ENCODE results near the gene NRG2. TPM values are rescaled to one million over a fixed set of nuclear protein-coding genes. Genes with fewer than 3 reads are reported as not detected.

NRG2 gene
- polyA plus RNA-seq, 1 donor = 1.7 TPM

DNA sequence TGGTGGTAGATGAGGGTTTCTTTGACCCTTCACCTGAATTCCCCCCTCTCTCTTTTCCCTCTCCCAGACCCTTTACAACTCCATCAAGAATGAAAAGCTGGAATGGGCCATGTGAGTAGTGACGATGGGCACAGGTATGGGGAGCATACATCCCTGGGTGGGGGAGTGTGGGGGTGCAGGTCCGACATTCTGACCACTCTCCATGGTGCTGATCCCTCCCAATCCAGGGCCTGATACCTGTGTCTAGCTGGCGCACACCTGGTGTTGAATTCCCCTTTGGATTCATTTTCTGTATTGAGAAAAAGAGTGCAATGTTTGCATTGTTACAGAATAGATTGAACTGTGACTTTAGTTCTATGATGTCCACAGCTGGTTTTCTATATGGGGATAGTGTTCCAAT is 207.4 kb downstream of the NRG2 start:
- DNase-seq = no peak

GRCh38 chr5:139833525-139833924 is 209.6 kb downstream of the NRG2 start:
- no peak for DNase-seq

DNA sequence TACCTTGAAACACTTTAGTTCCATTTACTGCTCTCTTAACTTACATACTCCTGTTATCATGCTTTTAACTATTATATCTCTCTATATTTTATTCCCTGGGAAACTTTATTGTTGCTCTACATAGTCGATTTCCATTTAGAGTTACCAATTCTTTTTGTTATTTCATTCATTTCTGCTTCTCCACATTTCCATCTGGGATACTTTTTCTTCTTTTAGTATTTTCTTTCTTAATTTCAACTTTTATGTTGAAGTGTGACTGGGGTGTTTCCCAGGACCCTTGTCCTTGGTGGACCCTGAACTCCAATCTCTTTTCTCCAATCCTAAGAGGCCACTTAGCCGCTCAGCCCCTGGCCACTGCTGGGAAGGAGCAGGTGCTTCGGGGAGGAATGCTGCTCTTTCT is 211.5 kb downstream of the NRG2 start:
- no peak for DNase-seq

DNA sequence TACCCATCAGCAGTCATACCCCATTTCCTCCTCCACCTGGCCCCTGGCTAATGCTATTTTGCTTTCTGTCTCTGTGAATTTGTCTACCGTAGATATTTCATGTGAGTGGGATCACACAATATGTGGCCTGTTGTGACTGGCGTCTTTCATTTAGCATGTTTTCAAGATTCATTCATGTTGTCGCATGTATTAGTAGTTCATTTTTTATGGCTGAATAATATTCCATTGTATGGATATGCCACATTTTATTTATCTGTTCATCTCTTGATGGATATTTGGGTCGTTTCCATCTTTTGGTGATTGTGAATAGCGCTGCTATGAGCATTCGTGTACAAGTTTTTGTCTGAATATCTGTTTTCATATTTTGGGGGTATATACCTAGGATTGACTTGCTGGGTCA is 213.6 kb downstream of the NRG2 start:
- no peak for DNase-seq

DNA sequence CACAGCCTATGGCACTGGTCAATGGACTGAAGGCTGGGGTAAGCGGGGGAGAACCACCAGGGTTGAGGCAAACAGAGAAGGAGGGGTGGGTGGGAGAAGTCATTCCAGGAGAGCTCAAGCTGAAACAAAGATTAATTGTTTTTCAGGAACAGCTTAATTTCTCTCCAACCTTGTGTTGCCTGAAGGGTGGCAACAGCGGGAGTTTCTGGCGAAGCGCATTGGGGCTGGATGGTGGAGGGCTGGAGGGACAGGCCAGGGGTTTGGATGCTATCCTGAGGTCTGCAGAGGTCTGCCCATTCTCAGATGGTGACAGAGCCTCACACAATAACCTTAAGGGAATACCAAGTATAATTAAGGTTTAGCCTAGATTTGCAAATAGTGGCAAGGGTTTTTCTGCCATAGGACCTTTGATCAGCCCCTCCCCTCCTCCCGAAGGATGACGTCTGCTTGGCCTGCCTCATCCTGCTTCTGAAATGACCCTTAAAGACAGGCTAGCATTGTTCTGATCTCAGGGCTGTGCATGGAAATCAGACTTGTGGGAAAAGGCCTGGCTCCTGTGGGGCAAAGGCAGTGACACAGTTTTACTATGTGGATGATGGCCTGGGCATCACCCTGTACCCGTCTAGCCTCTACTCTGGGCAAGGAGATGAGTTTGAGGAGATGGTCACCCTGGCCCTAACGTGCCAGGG is 214.7 kb downstream of the NRG2 start:
- DNase-seq = no peak

- DNase-seq = no peak
Measured at GRCh38 chr5:139825690-139826089, 217.4 kb downstream of the NRG2 start.

- DNase-seq = no peak
Measured at GRCh38 chr5:139823757-139824355, 219.2 kb downstream of the NRG2 start.

DNA sequence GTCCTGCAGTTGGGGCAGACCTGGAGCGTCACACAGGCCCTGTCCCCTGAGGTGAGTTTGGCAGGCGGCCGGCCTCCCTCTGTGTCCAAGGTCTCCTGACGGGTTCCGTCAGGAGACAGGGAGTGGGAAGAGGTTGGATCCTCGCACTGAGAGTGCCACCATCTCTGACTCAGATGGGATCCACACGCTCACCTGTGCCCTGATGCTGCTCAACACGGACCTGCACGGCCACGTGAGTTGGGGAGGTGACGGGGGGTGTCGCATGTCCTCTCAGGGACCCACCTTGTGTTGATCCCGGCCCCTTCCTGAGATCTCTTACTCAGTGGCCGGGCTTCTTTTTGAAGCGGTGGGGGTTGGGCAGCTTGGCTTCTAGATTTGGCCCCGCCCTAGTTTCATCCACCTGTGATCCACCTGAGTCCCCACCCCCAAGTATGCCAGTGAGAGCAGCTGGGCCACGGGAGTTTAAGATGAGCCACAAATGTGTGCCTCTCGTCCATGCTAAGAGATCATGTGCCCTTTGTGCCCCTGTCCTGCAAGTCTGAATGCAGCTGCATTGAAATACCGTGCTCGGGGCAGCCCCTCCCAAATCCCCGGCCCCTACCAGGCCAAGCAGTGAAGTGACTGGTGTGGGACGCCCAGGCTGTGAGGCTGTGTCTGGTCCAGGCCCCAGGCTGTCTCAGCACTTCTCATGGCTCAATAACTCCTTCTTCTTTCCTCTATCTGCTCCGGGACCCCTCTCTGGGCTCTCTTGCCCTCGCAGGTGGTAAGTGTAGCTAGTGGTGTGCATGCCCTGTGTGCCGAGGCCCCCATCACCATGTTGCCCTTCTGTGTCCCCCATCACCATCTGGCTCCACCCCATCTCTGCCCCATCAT is 220.3 kb downstream of the NRG2 start:
- DNase-seq = no peak

DNA sequence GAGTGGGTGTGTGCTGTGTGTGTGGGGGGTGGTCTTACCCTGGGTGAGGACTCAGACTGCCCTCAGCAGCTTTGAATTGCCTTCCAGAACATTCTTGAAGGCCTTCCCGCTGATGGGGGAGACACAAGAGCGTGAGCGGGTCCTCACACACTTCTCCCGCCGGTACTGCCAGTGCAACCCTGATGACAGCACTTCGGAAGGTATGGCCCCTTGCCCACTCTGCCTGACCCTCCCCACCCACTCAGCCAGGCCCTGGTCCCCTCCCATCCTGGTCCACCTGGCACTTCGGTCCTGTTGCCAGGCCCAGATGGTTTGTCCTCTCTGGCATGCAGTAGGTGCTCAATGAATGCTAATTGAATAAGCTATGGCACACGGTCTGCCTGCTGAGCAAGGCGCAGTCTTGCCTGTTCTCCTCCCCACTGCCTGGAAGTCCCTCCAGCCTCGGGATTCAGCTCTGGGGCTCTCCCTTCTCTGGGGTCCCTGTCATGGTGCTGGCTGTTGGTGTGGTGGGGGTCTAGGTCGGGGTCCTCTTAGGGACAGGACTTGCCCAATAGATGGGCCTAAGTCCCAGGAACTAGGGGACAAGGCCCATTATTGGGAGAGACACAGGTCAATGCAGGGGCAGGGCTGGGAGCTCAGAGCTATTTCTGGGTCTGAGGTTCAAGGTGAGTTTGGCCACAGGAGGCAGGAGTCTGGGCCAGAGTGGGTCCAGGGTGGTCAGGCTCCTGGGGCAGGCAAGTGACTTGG is 221.1 kb downstream of the NRG2 start:
- no peak for DNase-seq

DNA sequence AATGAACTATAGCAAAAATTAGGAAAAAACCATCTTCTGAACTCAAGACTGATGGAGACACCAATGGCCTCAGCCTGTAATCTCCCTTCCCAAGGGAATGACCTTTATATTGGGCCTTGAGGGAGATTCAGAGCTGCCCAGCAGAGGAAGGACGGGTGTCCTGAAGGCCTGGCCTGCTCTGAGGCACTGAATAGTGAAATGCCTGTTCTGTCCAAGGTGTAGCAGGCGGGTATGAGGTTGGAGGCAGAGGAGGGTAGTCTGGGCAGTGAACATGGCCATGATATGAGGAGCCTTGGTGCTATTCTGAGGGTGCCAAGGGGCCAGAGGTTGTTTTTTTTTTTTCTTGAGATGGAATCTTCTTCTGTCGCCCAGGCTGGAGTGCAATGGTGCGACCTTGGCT is 222.5 kb downstream of the NRG2 start:
- no peak for DNase-seq

DNA sequence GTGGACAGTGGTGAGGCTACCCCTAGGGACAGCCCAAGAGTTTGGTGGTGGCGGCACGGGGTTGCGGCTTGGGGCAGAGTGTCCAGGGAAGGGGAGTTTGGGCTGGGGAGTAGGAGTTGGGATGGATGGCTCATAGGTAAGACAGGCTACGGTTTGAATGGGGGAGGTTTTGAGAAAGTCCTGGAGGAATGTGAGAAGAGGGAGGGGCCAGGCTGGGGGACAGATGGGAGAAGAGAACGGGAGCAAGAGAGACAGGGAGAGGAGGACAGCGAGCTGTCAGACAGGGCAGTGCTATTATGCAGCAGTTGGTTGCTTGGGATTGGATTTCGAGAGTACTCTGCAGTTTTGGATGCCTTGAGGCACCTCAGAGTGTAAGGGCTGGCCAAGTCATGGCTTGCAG is 223.0 kb downstream of the NRG2 start:
- no peak for DNase-seq

- DNase-seq = no peak
Measured at GRCh38 chr5:139817970-139818369, 225.1 kb downstream of the NRG2 start.

DNA sequence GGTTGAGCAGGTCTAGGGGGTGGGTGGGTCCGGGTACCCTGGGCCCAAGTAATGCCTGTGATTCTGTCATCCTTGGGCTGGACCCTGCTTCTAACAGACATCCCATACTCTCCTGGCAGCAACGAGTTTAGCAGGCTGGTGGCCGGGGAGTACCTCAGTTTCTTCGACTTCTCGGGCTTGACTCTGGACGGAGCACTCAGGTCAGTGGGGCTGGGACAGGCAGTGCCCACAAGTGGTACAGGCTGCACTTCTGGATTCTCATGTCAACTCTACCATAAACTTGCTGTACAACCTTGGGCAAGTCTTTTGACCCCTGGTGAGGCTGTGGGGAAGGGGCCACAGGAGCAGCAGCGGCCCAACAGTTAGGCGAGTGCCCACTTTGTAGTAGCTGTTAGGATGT is 225.7 kb downstream of the NRG2 start:
- no peak for DNase-seq

DNA sequence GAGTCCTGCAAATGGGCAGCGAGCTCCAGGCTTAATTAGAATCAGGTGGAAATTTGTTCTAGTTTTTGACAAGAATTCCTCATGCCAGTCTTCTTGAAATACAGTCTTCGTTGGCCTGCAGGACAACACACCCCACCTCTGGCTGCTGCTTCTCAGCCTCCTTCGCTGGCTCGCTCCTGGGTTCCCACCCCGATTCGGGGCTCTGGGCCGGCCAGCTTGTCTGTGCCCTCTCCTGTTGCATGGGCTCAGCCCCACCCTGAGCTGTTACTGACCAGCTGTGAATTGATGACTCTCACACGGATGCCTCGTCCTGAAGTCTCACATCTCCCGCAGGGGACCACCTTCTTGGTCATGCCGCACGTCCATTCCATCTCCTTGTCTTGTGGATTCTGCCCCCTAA is 226.5 kb downstream of the NRG2 start:
- no peak for DNase-seq

GRCh38 chr5:139814704-139815280 is 228.3 kb downstream of the NRG2 start:
- no peak for DNase-seq

DNA sequence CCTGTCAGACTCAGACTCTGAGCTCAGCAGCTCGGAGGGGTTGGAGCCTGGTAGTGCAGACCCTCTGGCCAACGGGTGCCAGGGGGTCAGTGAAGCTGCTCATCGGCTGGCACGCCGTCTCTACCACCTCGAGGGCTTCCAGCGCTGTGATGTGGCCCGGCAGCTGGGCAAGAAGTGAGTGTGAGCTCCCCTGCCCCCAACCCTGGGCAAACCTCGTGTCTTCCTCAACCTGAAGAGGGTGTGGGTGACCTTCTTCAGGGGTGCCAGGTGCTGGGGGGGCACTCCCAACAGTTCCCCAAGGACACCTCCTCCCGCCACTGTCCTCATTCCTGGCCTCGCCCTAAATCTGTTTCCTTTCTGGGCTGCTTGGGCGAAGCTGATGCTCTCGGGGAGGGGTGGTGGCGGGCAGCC is 228.9 kb downstream of the NRG2 start:
- DNase-seq = no peak

GRCh38 chr5:139812836-139813805 is 230.0 kb downstream of the NRG2 start:
- no peak for DNase-seq

- no peak for DNase-seq
Measured at GRCh38 chr5:139812323-139812722, 230.8 kb downstream of the NRG2 start.

DNA sequence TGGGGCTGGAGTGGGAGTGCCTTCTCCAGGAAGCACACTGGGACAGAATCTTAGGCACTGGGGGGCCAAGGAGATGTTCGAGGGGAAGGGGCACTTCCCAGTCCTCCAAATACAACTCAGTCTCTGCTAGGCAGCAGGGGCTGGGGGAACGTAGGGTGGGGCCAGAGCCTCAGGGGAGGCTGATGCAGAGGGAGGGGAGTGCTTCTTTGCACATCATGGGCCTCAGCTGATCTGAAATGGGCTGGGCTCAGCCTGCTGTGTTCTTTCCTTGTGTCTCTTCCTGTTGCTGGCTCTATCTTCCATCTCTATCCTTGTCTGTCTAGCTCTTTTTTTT is 231.9 kb downstream of the NRG2 start:
- no peak for DNase-seq

DNA sequence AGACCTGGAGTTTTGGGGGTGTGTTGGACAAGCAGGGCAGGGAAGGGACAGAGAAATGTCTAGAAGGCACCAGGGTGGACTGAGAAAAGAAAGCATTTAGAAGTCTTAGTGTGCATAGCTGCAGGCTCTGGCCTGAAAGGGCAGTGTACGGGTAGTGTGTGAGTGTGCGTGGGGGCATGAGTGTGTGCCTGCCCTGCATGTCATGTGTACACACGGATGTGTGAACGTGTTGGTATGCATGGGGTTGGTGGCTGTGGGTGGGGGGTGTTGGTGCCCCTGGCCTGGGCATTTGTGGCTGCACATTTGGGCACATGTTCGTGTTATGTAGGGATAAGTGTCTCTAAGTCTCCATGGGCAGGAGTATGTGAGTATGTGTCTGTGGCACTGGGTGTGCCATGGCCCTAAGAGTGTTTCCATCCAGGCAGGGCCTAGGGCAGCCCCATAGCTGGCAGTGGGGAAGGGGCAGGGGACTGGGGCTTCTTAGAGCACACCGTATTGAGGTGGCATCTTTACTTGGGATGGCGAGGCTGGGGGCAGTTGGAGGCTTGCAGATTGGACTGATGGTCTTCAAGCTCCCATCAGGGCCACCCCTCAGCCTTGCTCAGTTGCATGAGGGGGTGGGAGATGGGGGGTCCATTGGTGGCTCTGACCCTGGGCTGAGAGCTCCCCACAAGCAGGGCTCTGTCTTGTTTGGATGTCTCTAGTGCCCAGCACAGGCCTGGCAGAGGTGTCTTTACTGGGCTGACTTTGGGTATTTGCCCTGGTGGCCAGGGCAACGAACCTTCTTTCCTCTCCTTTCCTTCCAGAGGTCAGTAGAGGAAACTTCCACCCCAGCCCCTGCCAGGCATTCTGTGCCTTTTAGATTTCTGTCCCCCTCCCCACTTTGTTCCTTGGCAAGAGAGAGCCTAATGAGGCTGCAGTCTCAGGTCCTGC is 232.5 kb downstream of the NRG2 start:
- DNase-seq = no peak
